Ovary (tissue), 9 donors: Measurements from ENCODE around the gene GRPEL1. TPM values are rescaled to one million over a fixed set of nuclear protein-coding genes. Genes with fewer than 3 reads are reported as not detected.

Experiments
- DNase-seq, 5 donors: peaks; one replicate each; pipeline ENCODE4 v3.0.0-alpha.2; 2019 to 2020
- H3K27ac ChIP-seq, 2 donors: fragments of 200-600 bp; one replicate each; pipeline versions ENCODE4 v1.5.1 to v1.8.0; 2019 to 2022
- H3K27me3 ChIP-seq: fragments of 200-600 bp; one replicate; pipeline ENCODE4 v1.8.0; 2022
- H3K36me3 ChIP-seq: fragments of 200-600 bp; sonication (generic); one replicate; pipeline ENCODE4 v1.5.1; 2019
- H3K4me1 ChIP-seq: one replicate; pipeline ENCODE4 v1.8.1; 2013; ENCODE audit warnings: mild to moderate bottlenecking, moderate library complexity; ENCODE audit not compliant: insufficient read depth
- H3K4me3 ChIP-seq: fragments of 200-600 bp; sonication (generic); one replicate; pipeline ENCODE4 v1.5.1; 2017
- H3K9me3 ChIP-seq, 2 donors: fragments of 200-600 bp in 1 of 2; sonication (generic) in 1 of 2; one replicate each; pipeline versions ENCODE4 v1.5.1 to v1.8.1; 2013 to 2019; ENCODE audit warnings: mild to moderate bottlenecking in 1 of 2, moderate library complexity in 1 of 2
- CTCF ChIP-seq, 3 donors: fragments of 450-650 bp in 2 of 3; fragments of 200-600 bp in 1 of 3; IDR thresholded peaks; one replicate each; pipeline versions ENCODE4 v1.5.1 to v1.8.0; 2016 to 2022; ENCODE audit warnings: antibody characterized with exemption in 3 of 3, mild to moderate bottlenecking in 1 of 3
- EP300 ChIP-seq: sonication (generic); formaldehyde crosslinking; IDR thresholded peaks from one replicate; pipeline ENCODE4 v1.6.1; 2017; ENCODE audit warnings: antibody characterized with exemption
- POLR2A ChIP-seq: fragments of 450-650 bp; IDR thresholded peaks from one replicate; pipeline ENCODE4 v1.6.1; 2017; ENCODE audit warnings: antibody characterized with exemption, mild to moderate bottlenecking, moderate library complexity
- WGBS, 3 donors: extraction: QIAGEN DNeasy Blood & Tissue Kit in 1 of 3; methylation state at CpG; one replicate each; pipeline versions ENCODE4 v1.1.5 to v1.1.7; 2013 to 2017; 5-methylcytosine and 5-hydroxymethylcytosine counted together
- intact Hi-C, 4 donors: fragments of 100-400 bp; cut with DNase I; formaldehyde crosslinking; loops; one replicate each; pipeline versions ENCODE4 v1.11.0 to v1.15.1; 2022 to 2023
- polyA plus RNA-seq, 2 donors: library from polyadenylated mRNA; stranded (reverse); fragments of 200-250 nt in 1 of 2; fragments of 350-450 nt in 1 of 2; fragmentation: Illumina TruSeq in 1 of 2; extraction: RNeasy Lipid Tissue Mini Kit (QIAGEN cat#74804) in 1 of 2; gene quantifications; one replicate each; pipeline ENCODE4 v1.2.3, GENCODE V29; 2013 to 2014
- total RNA-seq, 7 donors: library from RNA; depleted of rRNA in 2 of 7; stranded (reverse); fragments of >200 nt in 2 of 7; fragmentation: NEBNext Ultra II Directional in 3 of 7; extraction: Animal tissue kit (Norgen Biotek cat#: 25700) in 3 of 7; gene quantifications; one replicate each; pipeline versions ENCODE4 v1.1.0 to v1.2.4, GENCODE V29; 2016 to 2023
- donor health status: DM: no; HTN: no; CAD: no; lungs with moderate emphysema.
- donor health status: DM: no; HTN: no; CAD: no.
- donor health status: Bipolar disorder and iron deficiency.
- donor health status: DM: yes; HTN: yes; CAD: no.
- donor health status: DM: no; HTN: no; CAD: no.
- donor health status: DM: yes; HTN: yes; CAD: no.

The GRPEL1 gene
- total and polyA plus RNA-seq, 9 donors, result 11.1 to 74.8 (median 23.3) TPM

GRCh38 chr4:7034262-7035081 is 33.4 kb downstream of the GRPEL1 start:
- no peaks in the 10 kb centered on the region for H3K9me3 ChIP-seq
- H3K4me3 ChIP-seq, result no peak overlapping the region
- no peak overlapping the region for H3K27ac ChIP-seq
- H3K36me3 ChIP-seq, result no peaks in the 10 kb centered on the region
- intact Hi-C loops, result no loop called here
- TF ChIP-seq EP300 (no peak), POLR2A (no peak), CTCF (IDR thresholded peaks at IDR 0.05) (no peak)
- H3K27me3 ChIP-seq, result no peaks in the 10 kb centered on the region
- DNase-seq, result no peak
- 29 to 61% (median 34%) methylated on average over 20 of the region's 20 CpGs for WGBS, 3 donors
- peaks cover 2% of the 10 kb centered on the region for H3K4me1 ChIP-seq

GRCh38 chr4:7032596-7032995 is 35.3 kb downstream of the GRPEL1 start:
- Histone ChIP-seq H3K9me3 (no peaks in the 10 kb centered on the region), H3K27me3 (no peaks in the 10 kb centered on the region), H3K36me3 (no peaks in the 10 kb centered on the region), H3K4me3 (no peak overlapping the region), H3K4me1 (peaks cover 2% of the 10 kb centered on the region), H3K27ac (no peak overlapping the region)
- intact Hi-C loops, result no loop called here
- no peak for DNase-seq
- no peak for TF ChIP-seq CTCF (IDR thresholded peaks at IDR 0.05)
- TF ChIP-seq POLR2A, result no peak
- no peak for TF ChIP-seq EP300
- WGBS, 3 donors, result 78 to 87% (median 81%) methylated on average over 8 of the region's 8 CpGs

- no peaks in the 10 kb centered on the region for H3K36me3 ChIP-seq
- intact Hi-C loops, result no loop called here
These were observed 36.1 kb downstream of the GRPEL1 start for GRCh38 chr4:7031558-7032449.

More at GRCh38 chr4:7031558-7032449, 36.1 kb downstream of the GRPEL1 start:
- WGBS, 3 donors, result 83 to 84% (median 84%) methylated on average over 35 of the region's 35 CpGs
- no peak overlapping the region for H3K4me3 ChIP-seq
- H3K9me3 ChIP-seq, result no peaks in the 10 kb centered on the region
- TF ChIP-seq EP300 (no peak), CTCF (IDR thresholded peaks at IDR 0.05) (no peak), POLR2A (no peak)
- DNase-seq, result no peak
- no peaks in the 10 kb centered on the region for H3K27me3 ChIP-seq
- H3K4me1 ChIP-seq, result peaks cover 2% of the 10 kb centered on the region
- H3K27ac ChIP-seq, result no peak overlapping the region
